OCI-LY3 (cell line): Measurements from ENCODE around the gene ZDHHC14.

ENCODE experiments used
- H2AFZ ChIP-seq: fragments of 200-600, 300-600 bp; shearing (Covaris generic); 2 replicates; pipeline ENCODE4 v1.6.0; 2014; ENCODE audit warnings: antibody characterized with exemption, low read depth, low read length
- H3K27ac ChIP-seq: fragments of 200-600, 300-600 bp; sonication (generic); 2 replicates; pipeline ENCODE4 v1.5.1; 2014; ENCODE audit warnings: mild to moderate bottlenecking, low read length, moderate library complexity, mixed read lengths
- H3K27me3 ChIP-seq: fragments of 200-600, 300-600 bp; sonication (generic); 2 replicates; pipeline ENCODE4 v1.6.1; 2014; ENCODE audit warnings: low read depth, low read length, mixed read lengths
- H3K36me3 ChIP-seq: fragments of 200-600, 300-600 bp; sonication (generic); replicated peaks from 2 replicates; pipeline ENCODE3; 2014; ENCODE audit warnings: low read depth, low read length, mixed read lengths
- H3K4me1 ChIP-seq: fragments of 300-600, 200-600 bp; sonication (generic); 2 replicates; pipeline ENCODE4 v1.6.1; 2014; ENCODE audit warnings: low read length, mixed read lengths
- H3K4me2 ChIP-seq: fragments of 200-600, 300-600 bp; sonication (generic); 2 replicates; pipeline ENCODE4 v1.6.1; 2014; ENCODE audit warnings: low read length, mixed read lengths
- H3K4me3 ChIP-seq: fragments of 300-600, 200-600 bp; sonication (generic); 2 replicates; pipeline ENCODE4 v1.5.1; 2014; ENCODE audit warnings: antibody characterized with exemption, mild to moderate bottlenecking, low read length, moderate library complexity
- H3K79me2 ChIP-seq: fragments of 300-600, 200-600 bp; shearing (Covaris generic); 2 replicates; pipeline ENCODE4 v1.6.1; 2014; ENCODE audit warnings: mild to moderate bottlenecking, low read length, mixed read lengths
- H3K9ac ChIP-seq: fragments of 300-600, 200-600 bp; shearing (Covaris generic); 2 replicates; pipeline ENCODE4 v1.6.0; 2014; ENCODE audit warnings: mild to moderate bottlenecking, low read length, moderate library complexity
- H3K9me3 ChIP-seq: fragments of 200-600, 300-600 bp; shearing (Covaris generic); 2 replicates; pipeline ENCODE4 v1.6.1; 2014; ENCODE audit warnings: low read length, mixed read lengths; ENCODE audit not compliant: insufficient read depth
- H4K20me1 ChIP-seq: fragments of 200-600, 300-600 bp; sonication (generic); 2 replicates; pipeline ENCODE4 v1.6.1; 2016; ENCODE audit warnings: low read length, mixed read lengths; ENCODE audit not compliant: insufficient read depth
- CTCF ChIP-seq: fragments of 200-600, 300-600 bp; sonication (generic); IDR thresholded peaks from 2 replicates; pipeline ENCODE4 v1.5.1; 2014; ENCODE audit warnings: antibody characterized with exemption, low read length, low read depth
- EZH2phosphoT487 ChIP-seq: fragments of 200-600 bp; shearing (Covaris generic); IDR thresholded peaks from 2 replicates; pipeline ENCODE4 v1.6.1; 2018; ENCODE audit warnings: antibody characterized with exemption, mixed run types, low read depth

Gene ZDHHC14

GRCh38 chr6:157650801-157651200 is 269.8 kb downstream of the ZDHHC14 start:
- H3K79me2 ChIP-seq = no peaks in the 10 kb centered on the region
- H3K9ac ChIP-seq = no peak overlapping the region
- TF ChIP-seq CTCF (no peak), EZH2phosphoT487 (no peak)
- no peaks in the 10 kb centered on the region for H3K9me3 ChIP-seq
- H3K4me3 ChIP-seq = no peak overlapping the region
- H3K36me3 ChIP-seq = no peaks in the 10 kb centered on the region
- no peaks in the 10 kb centered on the region for H3K27me3 ChIP-seq
- H4K20me1 ChIP-seq = no peaks in the 10 kb centered on the region
- H3K4me2 ChIP-seq = no peak overlapping the region
- no peaks in the 10 kb centered on the region for H3K4me1 ChIP-seq
- no peak overlapping the region for H2AFZ ChIP-seq
- H3K27ac ChIP-seq = no peak overlapping the region

GRCh38 chr6:157651731-157652490 is 270.9 kb downstream of the ZDHHC14 start:
- no peaks in the 10 kb centered on the region for H3K27me3 ChIP-seq
- no peaks in the 10 kb centered on the region for H3K79me2 ChIP-seq
- no peaks in the 10 kb centered on the region for H3K36me3 ChIP-seq
- H3K4me1 ChIP-seq = no peaks in the 10 kb centered on the region
- no peak overlapping the region for H3K9ac ChIP-seq
- H2AFZ ChIP-seq = no peak overlapping the region
- no peak overlapping the region for H3K4me3 ChIP-seq
- no peak overlapping the region for H3K4me2 ChIP-seq
- TF ChIP-seq CTCF (no peak), EZH2phosphoT487 (no peak)
- no peak overlapping the region for H3K27ac ChIP-seq
- no peaks in the 10 kb centered on the region for H4K20me1 ChIP-seq
- no peaks in the 10 kb centered on the region for H3K9me3 ChIP-seq

DNA sequence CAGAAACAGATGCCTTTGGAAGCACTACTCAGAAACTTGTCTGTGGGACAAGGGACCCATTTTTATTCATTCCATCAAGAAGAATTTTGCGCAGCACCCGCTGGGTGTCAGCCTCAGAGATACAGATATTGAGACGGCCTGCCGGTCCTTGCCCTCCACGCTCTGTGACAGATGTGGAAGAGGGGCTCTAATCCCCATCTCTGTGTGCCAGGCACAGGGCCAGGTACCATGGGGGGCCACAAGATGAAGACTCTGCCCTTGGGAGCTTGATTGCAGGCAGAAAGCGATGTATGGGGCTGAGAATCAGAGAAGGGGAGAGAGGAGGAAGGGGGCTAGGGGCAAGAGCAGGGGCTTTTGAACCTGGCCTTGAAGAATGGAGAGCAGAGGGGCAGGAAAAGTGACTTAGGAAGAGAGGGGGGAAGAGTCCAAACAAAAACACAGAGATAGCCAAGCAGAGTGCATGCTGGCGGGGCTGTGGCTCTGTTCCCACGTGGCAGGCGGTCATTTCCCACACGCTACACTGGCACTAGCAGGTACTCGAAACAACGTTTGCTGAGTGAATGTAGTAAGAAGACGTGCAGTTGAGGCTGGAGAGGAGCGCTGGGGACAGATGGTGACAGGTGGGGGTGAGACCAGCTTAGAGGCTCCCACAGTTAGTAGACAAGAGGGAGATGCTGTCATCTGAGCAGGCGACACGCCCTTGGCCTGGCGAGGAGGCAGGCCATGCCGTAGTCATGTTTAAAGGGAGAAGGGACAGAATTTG is 271.8 kb downstream of the ZDHHC14 start:
- H3K9ac ChIP-seq = no peak overlapping the region
- no peaks in the 10 kb centered on the region for H3K36me3 ChIP-seq
- no peaks in the 10 kb centered on the region for H3K79me2 ChIP-seq
- no peaks in the 10 kb centered on the region for H3K4me1 ChIP-seq
- no peak overlapping the region for H3K27ac ChIP-seq
- H3K27me3 ChIP-seq = no peaks in the 10 kb centered on the region
- no peaks in the 10 kb centered on the region for H4K20me1 ChIP-seq
- H3K4me2 ChIP-seq = no peak overlapping the region
- H2AFZ ChIP-seq = no peak overlapping the region
- TF ChIP-seq EZH2phosphoT487 (no peak), CTCF (no peak)
- no peak overlapping the region for H3K4me3 ChIP-seq
- H3K9me3 ChIP-seq = no peaks in the 10 kb centered on the region

GRCh38 chr6:157653521-157653920 is 272.5 kb downstream of the ZDHHC14 start:
- H3K36me3 ChIP-seq = no peaks in the 10 kb centered on the region
- no peak overlapping the region for H3K4me2 ChIP-seq
- H3K4me1 ChIP-seq = no peaks in the 10 kb centered on the region
- no peak overlapping the region for H3K27ac ChIP-seq
- H3K79me2 ChIP-seq = no peaks in the 10 kb centered on the region
- no peaks in the 10 kb centered on the region for H4K20me1 ChIP-seq
- H3K9me3 ChIP-seq = no peaks in the 10 kb centered on the region
- no peak overlapping the region for H3K9ac ChIP-seq
- H3K4me3 ChIP-seq = no peak overlapping the region
- TF ChIP-seq EZH2phosphoT487 = no peak
- TF ChIP-seq CTCF = no peak
- H3K27me3 ChIP-seq = no peaks in the 10 kb centered on the region
- H2AFZ ChIP-seq = no peak overlapping the region
